Coronary artery (tissue), 2 donors: ENCODE measurements around the gene GNAO1.

Experiments used
- DNase-seq: peaks from one replicate; pipeline ENCODE4 v3.0.0-alpha.2; 2017; ENCODE audit warnings: low spot score
- H3K27ac ChIP-seq, 2 donors: fragments of 200-600 bp; sonication (generic); one replicate each; pipeline ENCODE4 v1.5.1; 2016 to 2019
- H3K4me3 ChIP-seq: fragments of 200-600 bp; sonication (generic); 2 replicates; pipeline ENCODE4 v1.5.1; 2016; ENCODE audit warnings: mild to moderate bottlenecking, moderate library complexity
- CTCF ChIP-seq: fragments of 200-600 bp; sonication (generic); IDR thresholded peaks from one replicate; pipeline ENCODE4 v1.5.1; 2019; ENCODE audit warnings: antibody characterized with exemption

The GNAO1 gene

GRCh38 chr16:56340416-56340815 is 149.1 kb downstream of the GNAO1 start:
- no peak overlapping the region for H3K27ac ChIP-seq
- no peak for DNase-seq
- no peak overlapping the region for H3K4me3 ChIP-seq
- TF ChIP-seq CTCF = no peak

GRCh38 chr16:56340864-56341365 is 149.6 kb downstream of the GNAO1 start:
- H3K27ac ChIP-seq = no peak overlapping the region
- no peak overlapping the region for H3K4me3 ChIP-seq
- no peak for DNase-seq
- TF ChIP-seq CTCF = no peak

GRCh38 chr16:56341656-56342399 is 150.5 kb downstream of the GNAO1 start:
- Histone ChIP-seq H3K4me3 (no peak overlapping the region), H3K27ac (no peak overlapping the region)
- TF ChIP-seq CTCF = no peak
- DNase-seq = no peak

GRCh38 chr16:56343661-56344517 is 152.6 kb downstream of the GNAO1 start:
- Histone ChIP-seq H3K27ac (no peak overlapping the region), H3K4me3 (no peak overlapping the region)
- DNase-seq = no peak
- no peak for TF ChIP-seq CTCF

- no peak for TF ChIP-seq CTCF
- Histone ChIP-seq H3K27ac (no peak overlapping the region), H3K4me3 (no peak overlapping the region)
- DNase-seq = no peak
These were observed 153.5 kb downstream of the GNAO1 start for GRCh38 chr16:56344518-56345405.

- Histone ChIP-seq H3K27ac (no peak overlapping the region), H3K4me3 (no peak overlapping the region)
- TF ChIP-seq CTCF = no peak
- DNase-seq = no peak
These were observed 154.2 kb downstream of the GNAO1 start for GRCh38 chr16:56345406-56346050.
